Body of pancreas (tissue), 4 donors: ENCODE results near the gene DGKI. TPM values are rescaled to one million over a fixed set of nuclear protein-coding genes. Genes with fewer than 3 reads are reported as not detected.

ENCODE experiments used
- ATAC-seq: fragments of 150-250 bp; one replicate; pipeline ENCODE4 v1.9.1; 2016
- DNase-seq, 4 donors: peaks; one replicate each; pipeline ENCODE4 v3.0.0-alpha.2; 2019
- H3K27ac ChIP-seq, 4 donors: fragments of 200-600 bp; sonication (generic); 1 replicate in 3 of 4; 2 replicates in 1 of 4; pipeline versions ENCODE4 v1.5.1 to v1.6.1; 2016 to 2019; ENCODE audit warnings: mild to moderate bottlenecking in 1 of 4, mixed read lengths in 1 of 4, moderate library complexity in 1 of 4
- H3K27me3 ChIP-seq, 2 donors: fragments of 200-600 bp; sonication (generic); one replicate each; pipeline ENCODE4 v1.6.0; 2016; ENCODE audit warnings: mild to moderate bottlenecking in 1 of 2
- H3K36me3 ChIP-seq, 2 donors: fragments of 200-600 bp; sonication (generic); replicated peaks in 1 of 2; 2 replicates each; pipeline ENCODE4 v1.5.1; 2016; ENCODE audit warnings: low read depth in 2 of 2; ENCODE audit not compliant: insufficient read depth in 1 of 2
- H3K4me1 ChIP-seq: fragments of 200-600 bp; sonication (generic); one replicate; pipeline ENCODE4 v1.6.0; 2016
- H3K4me3 ChIP-seq, 2 donors: fragments of 200-600 bp; sonication (generic); 1 replicate in 1 of 2; 2 replicates in 1 of 2; pipeline ENCODE4 v1.5.1; 2016 to 2019
- H3K9me3 ChIP-seq, 3 donors: fragments of 200-600 bp; sonication (generic); 1 replicate in 2 of 3; 2 replicates in 1 of 3; pipeline ENCODE4 v1.5.1; 2016
- CTCF ChIP-seq, 7 experiments: fragments of 450-650 bp in 4 of 7; fragments of 200-600 bp in 3 of 7; sonication (generic) in 3 of 7; IDR thresholded peaks; one replicate each; pipeline ENCODE4 v1.5.1; 2016 to 2019; ENCODE audit warnings: antibody characterized with exemption in 7 of 7
- POLR2A ChIP-seq, 3 donors: fragments of 450-650 bp; IDR thresholded peaks; one replicate each; pipeline ENCODE4 v1.6.1; 2016; ENCODE audit warnings: antibody characterized with exemption in 3 of 3, mild to moderate bottlenecking in 2 of 3
- WGBS, 2 donors: methylation state at CpG; one replicate each; pipeline ENCODE4 v1.1.5; 2017; 5-methylcytosine and 5-hydroxymethylcytosine counted together
- intact Hi-C: fragments of 100-400 bp; cut with DNase I; formaldehyde crosslinking; loops from one replicate; pipeline ENCODE4 v1.15.1; 2023
- total RNA-seq, 2 donors: library from RNA; depleted of rRNA; stranded (reverse); fragments of >200 nt; gene quantifications; one replicate each; pipeline ENCODE4 v1.1.0, GENCODE V29; 2016

The DGKI gene
- total RNA-seq, 2 donors from 2014 or later, result 2.6 TPM; not detected in 1

- H3K9me3 ChIP-seq, result no peaks in the 10 kb centered on the region
- no peak for DNase-seq
- no peaks in the 10 kb centered on the region for H3K27me3 ChIP-seq
- no peaks in the 10 kb centered on the region for H3K36me3 ChIP-seq
- 63 to 74% methylated on average over 2 of the region's 2 CpGs for WGBS, 2 donors
- ATAC-seq, result no peak
- intact Hi-C loops, result no loop called here
- no peaks in the 10 kb centered on the region for H3K4me1 ChIP-seq
- TF ChIP-seq POLR2A (IDR thresholded peaks at IDR 0.05), result no peak
- TF ChIP-seq CTCF (IDR thresholded peaks at IDR 0.05), result no peak
- no peak overlapping the region for H3K27ac ChIP-seq
- no peak overlapping the region for H3K4me3 ChIP-seq
These were observed 429.3 kb downstream of the DGKI start for GRCh38 chr7:137417464-137417863.

GRCh38 chr7:137413901-137414300 is 432.9 kb downstream of the DGKI start:
- no peaks in the 10 kb centered on the region for H3K27me3 ChIP-seq
- TF ChIP-seq CTCF (IDR thresholded peaks at IDR 0.05) (no peak), POLR2A (IDR thresholded peaks at IDR 0.05) (no peak)
- no peak overlapping the region for H3K27ac ChIP-seq
- H3K9me3 ChIP-seq, result no peaks in the 10 kb centered on the region
- DNase-seq, result no peak
- no peaks in the 10 kb centered on the region for H3K4me1 ChIP-seq
- no peaks in the 10 kb centered on the region for H3K36me3 ChIP-seq
- no peak overlapping the region for H3K4me3 ChIP-seq
- intact Hi-C loops, result no loop called here
- no peak for ATAC-seq
- WGBS, 2 donors, result 54 to 71% methylated on average over 1 of the region's 1 CpG

- no peaks in the 10 kb centered on the region for H3K4me1 ChIP-seq
- no peak for TF ChIP-seq POLR2A (IDR thresholded peaks at IDR 0.05)
- TF ChIP-seq CTCF (IDR thresholded peaks at IDR 0.05), result no peak
- H3K9me3 ChIP-seq, result no peaks in the 10 kb centered on the region
- DNase-seq (no peak), ATAC-seq (no peak)
- 53 to 57% methylated on average over 3 of the region's 3 CpGs for WGBS, 2 donors
- no peak overlapping the region for H3K4me3 ChIP-seq
- no peaks in the 10 kb centered on the region for H3K27me3 ChIP-seq
- H3K36me3 ChIP-seq, result no peaks in the 10 kb centered on the region
- intact Hi-C loops, result no loop called here
- H3K27ac ChIP-seq, result no peak overlapping the region
These were observed 435.3 kb downstream of the DGKI start for GRCh38 chr7:137411446-137411845.

- Histone ChIP-seq H3K4me3 (no peak overlapping the region), H3K27ac (no peak overlapping the region), H3K9me3 (no peaks in the 10 kb centered on the region), H3K36me3 (no peaks in the 10 kb centered on the region), H3K27me3 (no peaks in the 10 kb centered on the region), H3K4me1 (no peaks in the 10 kb centered on the region)
- intact Hi-C loops, result no loop called here
- no peak for ATAC-seq
- DNase-seq, result no peak
- WGBS, 2 donors, result 7 to 15% methylated on average over 1 of the region's 1 CpG
- no peak for TF ChIP-seq CTCF (IDR thresholded peaks at IDR 0.05)
- no peak for TF ChIP-seq POLR2A (IDR thresholded peaks at IDR 0.05)
These were observed 438.6 kb downstream of the DGKI start for GRCh38 chr7:137408126-137408525.

GRCh38 chr7:137407078-137407477 is 439.7 kb downstream of the DGKI start:
- Histone ChIP-seq H3K4me1 (no peaks in the 10 kb centered on the region), H3K9me3 (no peaks in the 10 kb centered on the region), H3K36me3 (no peaks in the 10 kb centered on the region), H3K27ac (no peak overlapping the region), H3K27me3 (no peaks in the 10 kb centered on the region), H3K4me3 (no peak overlapping the region)
- TF ChIP-seq POLR2A (IDR thresholded peaks at IDR 0.05), result no peak
- TF ChIP-seq CTCF (IDR thresholded peaks at IDR 0.05), result no peak
- DNase-seq (no peak), ATAC-seq (no peak)
- intact Hi-C loops, result no loop called here
- 61 to 74% methylated on average over 3 of the region's 3 CpGs for WGBS, 2 donors
